ENCODE measurements around the gene CETN3.
"Not testable (repeated sequence)": the region's sequence is repeated elsewhere in the genome, so short reads cannot be mapped to it uniquely, and the experiment has no call there.

The CETN3 gene

GRCh38 chr5:90381213-90381929, 28.2 kb downstream of the CETN3 start:
- no peak for DNase-seq

- no peak for DNase-seq
Observed at GRCh38 chr5:90379652-90380051, 29.9 kb downstream of the CETN3 start.

- no peak for DNase-seq
Observed at GRCh38 chr5:90378752-90379151, 30.8 kb downstream of the CETN3 start.

GRCh38 chr5:90371269-90371668, 38.3 kb downstream of the CETN3 start:
- not testable (repeated sequence) for DNase-seq

- DNase-seq: no peak
Observed at GRCh38 chr5:90368454-90369246, 40.9 kb downstream of the CETN3 start.

GRCh38 chr5:90367879-90368278, 41.7 kb downstream of the CETN3 start:
- DNase-seq: no peak

GRCh38 chr5:90366948-90367347, 42.6 kb downstream of the CETN3 start:
- no peak for DNase-seq

GRCh38 chr5:90365328-90365727, 44.2 kb downstream of the CETN3 start:
- DNase-seq: no peak

GRCh38 chr5:90359073-90359920, 50.3 kb downstream of the CETN3 start:
- no peak for DNase-seq

- no peak for DNase-seq
Observed at GRCh38 chr5:90356622-90357021, 52.9 kb downstream of the CETN3 start.

GRCh38 chr5:90356176-90356575, 53.4 kb downstream of the CETN3 start:
- DNase-seq: no peak

- no peak for DNase-seq
Observed at GRCh38 chr5:90355635-90356034, 53.9 kb downstream of the CETN3 start.

GRCh38 chr5:90353254-90353653, 56.3 kb downstream of the CETN3 start:
- no peak for DNase-seq

- DNase-seq: no peak
Observed at GRCh38 chr5:90351101-90351500, 58.5 kb downstream of the CETN3 start.

- DNase-seq: no peak
Observed at GRCh38 chr5:90347462-90347861, 62.1 kb downstream of the CETN3 start.

- no peak for DNase-seq
Observed at GRCh38 chr5:90345684-90346083, 63.9 kb downstream of the CETN3 start.

GRCh38 chr5:90344689-90345088, 64.9 kb downstream of the CETN3 start:
- no peak for DNase-seq

- not testable (repeated sequence) for DNase-seq
Observed at GRCh38 chr5:90343731-90344130, 65.8 kb downstream of the CETN3 start.

GRCh38 chr5:90342576-90342975, 67.0 kb downstream of the CETN3 start:
- no peak for DNase-seq
